SIG-M5 treated with dmso at 0.1 percent for 504 hours (cell line): Measurements from ENCODE around the gene EFCAB8.

Experiments
- DNase-seq: peaks from one replicate; lab custom pipeline; 2025; ENCODE audit not compliant: unreplicated experiment; lab: John Stamatoyannopoulos, UW

The EFCAB8 gene, protein sequence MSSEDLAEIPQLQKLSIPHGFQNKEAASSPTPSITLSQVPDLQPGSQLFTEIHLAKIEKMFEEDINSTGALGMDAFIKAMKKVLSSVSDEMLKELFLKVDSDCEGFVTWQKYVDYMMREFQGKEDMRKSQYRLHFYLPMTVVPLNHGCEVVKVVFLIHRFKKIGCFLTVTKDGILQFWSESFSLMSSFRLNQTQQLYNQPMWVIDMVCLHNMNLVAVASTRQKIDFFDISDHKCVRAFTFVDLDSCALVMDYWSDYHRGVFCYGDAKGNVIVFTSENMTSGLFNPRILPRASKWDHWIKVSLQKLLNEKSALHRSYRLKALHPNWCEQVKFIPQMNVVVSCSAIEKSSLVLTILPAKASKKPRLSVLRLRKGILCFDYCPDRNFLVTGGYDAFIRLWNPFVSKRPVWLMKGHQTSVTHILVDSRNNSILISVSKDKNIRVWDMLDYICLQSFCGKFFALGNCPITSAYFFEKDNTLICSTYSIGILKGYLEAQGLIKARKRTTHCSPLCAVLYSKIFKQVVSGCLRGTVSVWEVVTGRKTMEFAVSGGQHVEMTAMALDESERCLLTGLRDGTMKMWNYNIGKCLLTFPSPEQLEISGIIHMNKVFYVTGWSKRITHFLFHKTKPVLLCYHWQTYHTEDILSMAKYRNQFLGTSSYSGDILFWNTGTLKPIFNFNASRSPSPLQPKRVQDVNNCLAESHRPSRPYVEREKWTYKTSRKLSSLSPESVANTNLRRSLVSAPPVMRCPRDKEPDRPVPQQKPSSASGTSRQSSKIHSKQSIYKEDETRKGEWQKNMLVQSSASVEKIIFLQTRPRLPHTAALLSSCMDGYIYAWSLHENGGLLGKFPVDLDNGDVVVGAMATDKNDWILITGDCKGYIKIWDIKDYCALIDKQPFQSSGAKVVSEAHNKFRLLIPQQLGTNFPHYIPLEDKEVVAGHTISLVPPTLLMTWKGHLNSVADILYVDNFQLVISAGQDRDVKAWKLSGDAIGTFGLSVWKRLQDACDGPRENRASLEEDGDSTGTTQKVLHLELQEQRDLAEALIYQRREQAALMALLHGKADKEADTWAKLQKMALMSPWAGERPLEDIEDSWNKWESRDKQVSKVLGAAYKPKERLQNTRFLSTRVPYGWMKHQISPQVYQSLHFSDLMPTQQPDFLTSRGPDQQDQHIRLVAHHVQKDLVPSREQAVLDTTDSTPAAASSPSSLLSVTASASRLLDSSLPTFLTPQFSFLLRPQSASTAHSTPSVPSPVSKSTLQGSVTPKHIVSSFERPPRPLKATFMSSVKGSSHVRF

DNA sequence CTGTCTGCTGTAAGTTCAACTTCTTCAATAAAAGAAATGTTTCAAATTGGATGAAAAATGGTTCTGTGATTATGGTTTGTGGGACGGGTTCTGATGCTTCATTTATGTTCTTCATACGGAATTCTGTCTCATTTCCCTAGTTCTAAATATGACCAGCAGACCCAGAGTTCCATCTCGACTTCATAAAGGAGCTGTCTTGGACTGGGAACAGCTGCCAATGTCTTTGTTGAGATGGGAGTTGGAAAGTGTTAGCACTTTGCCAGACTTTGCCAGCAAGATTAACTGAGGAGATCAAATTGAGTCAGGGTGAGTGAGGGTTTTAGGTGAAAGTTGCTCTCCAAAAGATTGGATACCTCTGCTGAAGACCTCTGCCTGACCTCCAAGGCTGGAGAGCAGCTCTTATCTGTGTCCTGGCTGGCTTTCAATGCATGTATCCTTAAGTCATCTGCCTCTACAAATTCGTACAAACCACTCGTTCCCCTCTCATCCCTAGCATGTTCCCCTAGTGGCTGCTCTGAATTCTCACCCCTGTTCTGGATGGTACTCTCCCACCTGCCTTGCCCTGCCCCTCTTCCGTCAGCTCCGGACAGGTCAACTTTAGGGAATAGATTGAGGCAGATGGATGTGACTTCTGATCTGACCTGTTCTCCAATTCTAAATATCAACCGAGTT lies at the start of gene EFCAB8:
TSS of gene EFCAB8 (plus strand) at position 223 of the 672 bp plus-strand sequence. CDS start 4,870 bp downstream, outside the sequence.
- no peak for DNase-seq

DNA sequence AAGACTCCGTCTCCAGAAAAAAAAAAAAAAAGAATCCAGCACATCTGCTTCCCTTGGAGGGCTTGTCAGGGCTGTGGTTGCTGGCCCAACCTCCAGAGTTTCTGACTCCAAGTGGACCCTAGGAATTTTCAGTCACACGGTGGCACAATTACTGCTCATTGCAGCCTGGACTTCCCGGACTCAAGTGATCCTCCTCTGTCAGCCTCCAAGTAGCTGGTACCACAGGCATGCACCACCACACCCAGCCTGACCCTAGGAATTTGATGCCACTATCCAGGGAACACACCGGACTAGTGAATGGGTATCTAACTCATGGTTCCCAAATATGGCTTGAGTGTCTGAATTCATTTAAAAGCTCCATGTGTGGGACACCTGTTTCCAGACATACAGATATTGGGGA lies 48.8 kb upstream of the EFCAB8 start:
- no peak for DNase-seq

DNA sequence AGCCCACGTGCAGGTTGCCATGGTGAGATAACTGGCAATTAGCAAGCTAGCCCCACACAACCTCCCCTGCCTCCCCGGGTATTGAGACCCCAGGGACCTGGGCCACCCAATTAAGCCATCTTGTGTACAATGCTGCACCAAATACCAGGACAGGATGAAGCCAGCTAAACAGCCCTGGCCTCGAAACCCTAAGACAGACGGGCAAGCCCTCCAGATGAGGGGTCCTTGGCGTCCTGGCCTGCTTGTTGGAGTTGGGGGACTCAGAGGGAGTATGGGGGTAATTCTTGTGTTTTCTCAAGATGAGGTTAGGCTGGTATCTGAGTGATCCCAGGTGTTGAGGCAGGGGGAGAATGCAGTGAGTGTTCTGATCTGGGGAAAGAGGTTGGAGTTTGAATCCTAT lies 47.8 kb upstream of the EFCAB8 start:
- DNase-seq = no peak

DNA sequence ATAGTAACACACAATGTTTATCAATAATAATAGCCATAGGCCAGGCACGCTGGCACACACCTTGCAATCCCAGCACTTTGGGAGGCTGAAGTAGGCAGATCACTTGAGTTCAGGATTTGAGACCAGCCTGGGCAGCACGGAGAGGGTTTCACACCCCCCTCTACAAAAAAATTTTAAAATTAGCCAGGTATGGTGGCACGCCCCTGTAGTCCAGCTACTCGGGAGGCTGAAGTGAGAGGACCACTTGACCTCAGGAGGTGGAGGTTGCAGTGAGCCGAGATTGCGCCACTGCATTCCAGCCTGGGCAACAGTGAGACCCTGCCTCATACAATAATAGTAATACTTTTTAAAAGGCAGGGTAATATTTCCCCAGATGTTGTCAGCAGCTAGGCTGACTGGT lies 46.8 kb upstream of the EFCAB8 start:
- DNase-seq = no peak

DNA sequence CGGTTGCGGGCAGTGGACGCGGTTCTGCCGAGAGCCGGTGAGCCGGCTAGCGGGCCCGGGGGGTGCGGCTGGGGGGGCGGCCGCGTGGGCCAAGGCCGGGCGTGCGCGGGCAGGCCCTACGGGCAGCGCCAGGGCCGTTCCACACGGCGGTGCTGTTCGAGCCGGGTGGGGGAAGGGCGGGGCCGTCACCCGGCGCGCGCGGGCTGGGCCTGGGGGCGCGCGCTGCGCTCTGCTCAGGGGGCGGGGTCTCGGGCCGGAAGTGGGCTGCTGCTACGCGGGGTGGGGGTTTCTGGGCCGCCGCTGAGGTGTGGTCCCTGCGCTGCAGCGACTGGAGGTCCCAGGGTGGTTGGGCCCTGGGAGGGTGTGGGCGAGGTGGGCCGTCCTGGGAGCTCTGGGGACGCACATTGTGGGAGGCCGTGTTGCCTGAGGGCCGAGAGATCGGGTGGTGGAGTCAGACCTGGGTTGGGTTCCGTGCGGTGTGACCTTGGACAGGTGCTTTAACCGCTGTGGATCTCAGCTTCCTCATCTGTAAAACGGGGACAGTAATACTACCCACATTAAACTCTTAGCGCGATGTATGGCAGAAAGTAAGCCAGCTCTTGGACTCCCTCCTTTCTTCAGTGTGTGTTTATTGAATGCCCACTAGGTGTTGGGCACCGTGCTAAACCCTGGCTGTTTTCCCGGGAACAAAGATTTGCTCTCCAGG lies 38.6 kb upstream of the EFCAB8 start:
- DNase-seq = peak; percentile 66

DNA sequence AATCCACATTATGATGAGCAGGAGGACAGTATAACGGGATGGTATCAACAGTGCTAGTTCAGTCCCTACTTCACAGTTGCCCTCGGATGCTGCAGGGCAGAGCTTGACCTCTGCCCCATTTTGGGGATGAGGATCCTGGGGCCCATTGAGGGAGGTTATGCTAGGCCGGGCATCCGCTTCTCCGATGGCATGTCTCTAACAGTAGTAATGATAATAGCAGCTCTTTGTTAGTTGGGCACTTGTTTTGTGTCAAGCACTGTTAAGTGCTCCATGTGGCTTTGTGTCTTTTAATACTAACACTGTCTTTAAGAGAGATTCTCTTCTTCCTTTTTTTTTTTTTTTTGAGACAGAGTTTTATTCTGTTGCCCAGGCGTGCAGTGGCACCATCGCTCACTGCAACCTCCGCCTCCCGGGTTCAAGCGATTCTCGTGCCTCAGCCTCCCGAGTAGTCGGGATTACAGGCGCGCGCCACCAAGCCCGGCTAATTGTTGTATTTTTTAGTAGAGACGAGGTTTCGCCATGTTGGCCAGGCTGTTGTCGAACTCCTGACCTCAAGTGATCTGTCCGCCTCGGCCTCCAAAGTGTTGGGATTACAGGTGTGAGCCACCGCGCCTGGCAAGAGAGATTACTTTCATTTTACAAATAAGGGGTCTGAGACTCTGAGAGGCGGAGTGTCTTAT lies 37.9 kb upstream of the EFCAB8 start:
- no peak for DNase-seq

DNA sequence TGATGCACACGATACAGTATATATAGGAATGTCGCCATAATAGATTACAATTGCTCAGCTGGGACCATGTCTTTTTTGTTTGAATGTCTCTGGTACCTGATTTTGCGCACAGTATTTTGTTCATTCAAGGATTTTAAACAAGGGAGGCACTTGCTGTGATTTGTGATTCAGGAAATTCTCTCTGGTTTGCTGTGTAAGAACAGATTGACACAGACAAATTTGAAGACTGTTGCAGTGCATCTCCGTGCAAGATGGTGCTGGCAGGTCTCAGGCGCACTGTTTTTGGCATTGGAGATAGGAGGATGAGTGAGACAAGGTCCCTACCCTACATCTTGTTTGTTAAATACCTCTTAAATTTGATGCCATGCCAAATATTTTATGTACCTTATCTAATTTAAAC lies 36.5 kb upstream of the EFCAB8 start:
- DNase-seq = no peak

DNA sequence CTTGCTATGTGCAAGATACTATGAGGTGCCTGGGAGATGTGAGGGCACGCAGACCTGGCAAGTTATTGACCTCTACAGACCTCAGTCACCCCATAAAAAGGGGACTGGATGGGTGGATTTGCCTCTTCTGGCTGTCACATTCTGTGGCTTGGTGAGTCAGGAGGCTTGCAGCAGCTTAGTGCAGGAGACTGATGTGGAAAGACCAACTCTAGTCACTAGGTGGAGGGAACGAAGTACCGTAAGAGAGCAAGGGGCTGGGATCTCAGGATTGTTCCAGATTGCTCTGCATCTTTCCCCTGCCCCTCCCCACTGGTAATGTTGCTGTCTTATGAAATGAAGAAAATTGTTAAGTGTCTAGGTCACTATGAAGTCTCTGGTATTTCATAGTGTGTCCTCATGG lies 35.6 kb upstream of the EFCAB8 start:
- DNase-seq = peak; percentile 80

DNA sequence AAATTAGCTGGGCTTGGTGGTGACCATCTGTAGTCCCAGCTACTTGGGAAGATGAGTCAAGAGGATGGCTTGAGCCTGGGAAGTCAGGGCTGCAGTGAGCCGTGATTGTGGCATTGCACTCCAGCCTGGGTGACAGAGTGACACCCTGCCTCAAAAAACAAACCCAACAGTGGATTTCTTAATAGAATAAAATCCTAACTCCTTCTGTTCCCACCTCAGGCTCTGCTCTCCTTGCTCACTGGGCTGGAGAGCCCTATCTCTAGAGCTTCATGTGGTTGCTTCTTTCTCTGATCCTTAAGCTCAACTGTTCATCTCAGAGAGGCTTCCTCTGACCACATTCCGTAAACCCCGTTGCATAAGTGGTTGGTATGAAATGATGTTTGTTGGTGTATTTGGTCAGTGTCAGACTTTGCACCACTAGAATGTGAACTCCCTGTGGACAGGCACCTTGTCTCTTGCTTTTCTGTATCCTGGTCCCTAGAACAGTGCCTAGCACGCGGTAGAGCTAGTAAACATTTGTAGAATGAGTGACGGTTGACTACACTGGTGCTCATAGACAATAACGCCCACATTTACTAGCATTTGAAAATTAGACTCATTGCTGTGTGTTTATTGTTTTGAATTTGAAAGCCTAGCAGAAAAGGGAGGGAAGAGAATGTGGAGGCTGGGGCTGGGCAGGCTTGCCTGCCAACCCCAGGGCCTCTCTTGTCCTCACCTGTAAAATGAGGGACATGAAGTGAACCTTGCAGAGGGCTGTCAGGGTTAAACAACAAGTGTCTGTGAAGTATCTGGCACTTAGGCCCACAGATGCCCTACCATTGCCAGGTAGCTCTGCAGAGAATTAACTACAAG lies 34.8 kb upstream of the EFCAB8 start:
- DNase-seq = peak; percentile 15

DNA sequence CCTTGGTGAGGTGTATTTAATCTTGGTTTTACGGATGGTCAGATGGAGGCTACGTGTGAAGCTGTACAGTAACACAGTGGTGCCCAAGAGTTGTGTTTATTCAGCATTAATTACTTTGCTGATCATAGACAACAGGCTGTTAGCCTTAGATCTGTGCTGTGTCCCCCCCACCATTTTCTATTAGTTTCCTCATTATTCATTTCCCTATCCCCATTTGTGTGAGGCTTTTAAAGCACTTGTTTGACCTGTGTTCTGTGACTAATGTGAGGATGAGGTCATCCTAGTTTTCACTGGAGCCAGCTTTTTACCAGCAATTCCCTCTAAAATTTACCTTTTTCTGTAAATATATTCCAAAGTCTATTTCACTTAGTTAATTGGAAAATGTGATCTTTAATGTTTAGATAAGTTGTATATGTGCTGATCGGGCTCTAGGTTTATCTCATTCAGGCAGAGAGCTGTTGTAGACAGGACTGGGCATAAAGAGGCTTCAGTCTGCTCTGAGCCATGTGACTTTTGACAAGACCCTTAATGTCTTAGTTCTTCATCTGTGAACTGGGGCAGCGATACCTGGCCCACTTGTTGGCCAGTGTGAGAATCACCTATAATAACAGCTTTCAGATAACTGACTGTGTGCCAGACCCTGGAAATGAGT lies 30.6 kb upstream of the EFCAB8 start:
- DNase-seq = no peak

DNA sequence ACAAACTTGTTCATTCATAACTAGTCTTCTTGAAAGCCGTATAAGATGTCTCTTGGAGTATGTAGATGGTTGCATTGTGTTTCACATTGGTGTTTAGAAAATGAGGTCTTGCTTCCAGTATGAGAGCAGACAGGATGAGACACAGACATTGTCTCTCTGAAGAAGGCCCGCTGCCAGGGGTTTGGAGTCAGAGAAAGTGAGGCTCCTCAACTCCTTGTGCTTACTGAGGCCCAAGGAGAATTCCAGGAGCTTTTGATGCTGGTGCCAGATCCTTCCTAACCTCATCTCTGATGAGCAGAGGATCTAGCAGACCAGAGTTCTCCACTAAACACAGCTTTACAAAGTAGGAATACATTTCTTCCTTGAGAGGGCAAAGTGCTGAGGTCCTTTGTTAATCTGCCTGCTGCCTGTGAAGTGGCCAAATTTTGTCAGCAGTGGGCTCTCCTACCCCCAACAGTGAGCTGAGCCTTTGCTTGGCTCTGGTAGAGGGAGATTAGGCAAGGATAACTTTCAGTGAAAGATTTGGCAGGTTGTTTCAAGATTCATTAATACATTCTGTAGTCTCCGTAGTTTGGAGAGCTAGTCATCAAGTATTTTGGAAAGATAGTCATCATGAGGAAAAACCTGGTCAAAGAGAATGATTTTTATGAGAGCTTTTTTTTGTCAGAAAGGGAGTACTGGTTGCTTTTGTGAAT lies 29.3 kb upstream of the EFCAB8 start:
- DNase-seq = no peak

DNA sequence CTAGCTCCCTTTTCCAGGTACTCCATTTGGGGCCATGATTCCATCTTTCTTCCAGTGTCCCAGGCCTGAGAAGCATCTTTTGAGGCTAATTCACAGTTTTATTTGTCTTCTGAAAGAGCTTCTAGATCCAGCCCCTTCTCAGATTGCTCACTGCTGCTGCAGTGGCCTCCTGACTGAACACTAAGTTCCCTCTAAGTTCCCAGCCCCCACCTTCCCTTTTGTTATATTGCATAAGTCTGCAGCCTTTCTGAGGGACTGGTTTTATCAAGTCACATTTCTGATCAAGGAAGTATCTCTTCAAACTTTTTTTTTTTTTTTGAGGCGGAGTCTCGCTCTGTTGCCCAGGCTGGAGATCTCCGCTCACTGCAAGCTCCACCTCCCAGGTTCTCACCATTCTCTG lies 28.3 kb upstream of the EFCAB8 start:
- DNase-seq = peak; percentile 90

DNA sequence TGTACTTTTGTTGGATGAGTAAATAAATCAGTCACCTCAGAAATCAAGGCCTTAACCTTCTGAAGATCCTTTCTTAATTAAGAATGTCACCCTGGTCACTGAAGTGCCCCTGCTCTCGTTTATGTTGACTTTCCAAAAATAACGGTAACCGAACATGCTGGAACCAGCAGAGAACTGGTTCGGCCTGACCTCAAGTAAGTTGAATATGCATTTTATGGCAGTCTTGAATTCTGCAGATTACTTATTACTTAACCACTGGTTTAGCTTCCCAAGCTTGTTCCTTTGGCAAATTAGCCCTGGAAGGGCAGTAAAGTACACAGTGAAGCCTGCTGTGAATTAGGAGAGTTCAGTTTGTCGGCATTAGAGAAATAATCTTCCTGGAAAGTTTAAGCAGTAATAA lies 26.7 kb upstream of the EFCAB8 start:
- DNase-seq = no peak

DNA sequence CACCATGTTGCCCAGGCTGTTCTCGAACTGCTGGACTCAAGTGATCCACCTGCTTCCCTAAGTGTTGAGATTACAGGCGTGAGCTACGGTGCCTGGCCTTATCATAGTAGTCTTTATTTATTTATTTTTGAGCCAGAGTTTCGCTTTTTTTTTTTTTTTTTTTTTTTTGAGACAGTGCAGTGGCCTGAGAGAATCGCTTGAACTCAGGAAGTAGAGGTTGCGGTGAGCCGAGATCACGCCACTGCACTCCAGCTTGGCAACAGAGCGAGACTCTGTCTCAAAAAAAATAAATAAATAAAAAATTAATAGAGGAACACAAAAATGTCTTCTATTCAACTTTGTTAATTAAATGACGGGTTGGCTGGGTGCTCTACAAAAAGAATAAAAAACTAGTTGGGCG lies 26.1 kb upstream of the EFCAB8 start:
- no peak for DNase-seq

DNA sequence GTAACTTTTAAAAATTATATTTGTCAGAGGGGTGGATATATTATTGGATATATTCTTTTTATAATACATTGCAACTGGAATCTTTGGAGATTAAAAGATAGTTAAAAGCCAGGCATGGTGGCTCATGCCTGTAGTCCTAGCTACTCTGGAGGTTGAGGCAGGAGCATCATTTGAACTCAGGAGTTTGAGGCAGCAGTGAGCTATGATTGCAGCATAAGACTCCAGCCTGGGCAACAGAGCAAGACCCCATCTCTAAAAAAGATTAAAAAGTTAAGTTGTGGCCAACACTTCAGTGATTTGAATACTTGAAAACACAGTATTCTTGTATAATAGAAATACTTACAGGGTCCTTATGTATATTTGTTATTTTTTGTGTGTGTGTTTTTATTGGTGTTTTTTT lies 23.8 kb upstream of the EFCAB8 start:
- no peak for DNase-seq

DNA sequence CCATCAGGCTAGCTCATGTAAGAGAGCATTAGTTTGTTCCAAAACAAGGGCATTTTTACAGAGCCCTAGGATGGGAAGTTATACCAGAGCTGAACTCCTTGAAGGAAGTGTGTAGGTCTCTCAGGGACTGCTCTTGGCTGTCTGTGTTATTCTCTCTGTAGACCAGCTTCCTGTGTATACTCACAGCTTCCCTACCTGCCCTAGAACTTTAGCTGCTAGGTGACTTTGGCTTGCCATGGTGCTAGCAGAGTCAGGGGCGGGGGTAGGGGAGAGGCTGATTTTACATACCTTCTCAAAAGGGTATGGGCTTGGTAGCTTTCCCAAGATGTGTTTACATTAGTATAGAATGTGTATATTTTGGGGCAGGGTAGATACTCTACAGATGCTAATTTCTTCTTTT lies 21.6 kb upstream of the EFCAB8 start:
- no peak for DNase-seq

DNA sequence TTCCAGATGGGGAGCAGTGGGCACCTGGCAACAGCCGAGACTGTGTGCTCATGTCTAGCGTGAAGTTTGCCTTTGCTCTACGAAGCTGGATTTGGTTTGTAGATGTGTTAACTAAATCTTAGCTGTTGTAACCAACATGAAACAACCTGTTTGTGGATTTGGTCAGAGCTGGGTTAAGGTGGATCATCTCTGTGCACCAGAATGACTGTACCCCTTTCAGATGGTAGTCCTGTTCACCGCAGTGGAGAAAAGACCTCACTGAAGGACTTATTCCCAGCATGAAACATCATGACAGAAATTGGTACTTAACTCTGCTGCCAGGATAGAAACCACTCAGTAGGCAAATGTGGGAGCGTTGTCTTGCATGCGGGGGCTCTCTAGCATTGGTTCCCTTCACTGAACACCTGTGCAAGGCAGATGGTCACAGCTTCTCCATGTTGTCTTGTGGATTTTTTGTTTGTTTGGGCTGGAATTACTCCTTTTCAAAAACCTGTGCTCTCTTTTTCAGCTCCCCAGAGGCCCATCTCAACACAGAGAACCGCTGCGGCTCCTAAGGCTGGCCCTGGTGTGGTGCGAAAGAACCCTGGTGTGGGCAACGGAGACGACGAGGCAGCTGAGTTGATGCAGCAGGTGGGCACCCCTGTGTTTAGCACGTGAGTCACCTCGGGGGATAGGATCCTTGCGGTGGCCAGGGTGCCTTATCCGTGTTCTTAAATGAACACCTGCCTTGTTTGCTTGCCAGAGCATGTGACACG lies 19.3 kb upstream of the EFCAB8 start:
- DNase-seq = no peak
